Measurements from ENCODE around the gene TLE3.

TLE3 gene

GRCh38 chr15:70025413-70026296, 72.1 kb downstream of the TLE3 start:
- FAIRE-seq, result no peak

GRCh38 chr15:70024521-70024920, 73.2 kb downstream of the TLE3 start:
- no peak for FAIRE-seq

- FAIRE-seq, result no peak
Observed at GRCh38 chr15:70023769-70024491, 73.8 kb downstream of the TLE3 start.

GRCh38 chr15:70023064-70023768, 74.5 kb downstream of the TLE3 start:
- no peak for FAIRE-seq

- no peak for FAIRE-seq
Observed at GRCh38 chr15:70020229-70020628, 77.5 kb downstream of the TLE3 start.

- no peak for FAIRE-seq
Observed at GRCh38 chr15:70018646-70019600, 78.8 kb downstream of the TLE3 start.

- no peak for FAIRE-seq
Observed at GRCh38 chr15:70017801-70018200, 79.9 kb downstream of the TLE3 start.

GRCh38 chr15:70017025-70017424, 80.7 kb downstream of the TLE3 start:
- FAIRE-seq, result no peak

- no peak for FAIRE-seq
Observed at GRCh38 chr15:70016511-70016994, 81.2 kb downstream of the TLE3 start.

GRCh38 chr15:70014860-70015490, 82.7 kb downstream of the TLE3 start:
- no peak for FAIRE-seq

- FAIRE-seq, result no peak
Observed at GRCh38 chr15:70014331-70014730, 83.4 kb downstream of the TLE3 start.

GRCh38 chr15:70013656-70014313, 83.9 kb downstream of the TLE3 start:
- FAIRE-seq, result no peak

- FAIRE-seq, result no peak
Observed at GRCh38 chr15:70012895-70013294, 84.8 kb downstream of the TLE3 start.

GRCh38 chr15:70008697-70009290, 88.9 kb downstream of the TLE3 start:
- no peak for FAIRE-seq

GRCh38 chr15:70006259-70007147, 91.2 kb downstream of the TLE3 start:
- no peak for FAIRE-seq

GRCh38 chr15:70004826-70005225, 92.9 kb downstream of the TLE3 start:
- FAIRE-seq, result no peak

GRCh38 chr15:70002897-70003296, 94.8 kb downstream of the TLE3 start:
- no peak for FAIRE-seq

- no peak for FAIRE-seq
Observed at GRCh38 chr15:70001859-70002258, 95.9 kb downstream of the TLE3 start.

- FAIRE-seq, result no peak
Observed at GRCh38 chr15:69999392-70000085, 98.2 kb downstream of the TLE3 start.
